ENCODE results near the gene PNKP.

The PNKP gene

GRCh38 chr19:49857061-49857837 lies 10.1 kb downstream of the PNKP start:
- no peak for DNase-seq

DNA sequence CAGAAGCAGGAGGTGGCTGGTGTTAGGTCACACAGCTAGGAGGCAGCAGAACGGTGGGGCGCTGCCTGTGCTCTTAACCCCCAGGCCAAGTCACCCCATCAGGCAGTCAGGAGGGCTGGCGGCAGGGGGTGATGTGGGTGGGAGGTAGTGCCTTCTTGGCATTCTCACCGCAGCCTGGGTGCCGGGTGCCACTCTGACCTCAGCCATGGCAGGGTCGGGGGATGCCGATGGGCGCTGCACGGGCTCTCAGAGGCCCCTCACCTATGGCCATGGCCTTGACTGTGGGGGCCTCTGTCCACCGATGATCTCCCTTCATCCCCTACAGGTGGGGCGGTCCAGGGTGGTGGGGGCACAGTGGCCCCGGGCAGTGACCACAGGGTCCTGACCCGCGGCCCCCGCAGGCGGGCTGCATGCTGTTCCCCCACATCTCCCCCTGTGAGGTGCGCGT lies 10.8 kb downstream of the PNKP start:
- DNase-seq = no peak

DNA sequence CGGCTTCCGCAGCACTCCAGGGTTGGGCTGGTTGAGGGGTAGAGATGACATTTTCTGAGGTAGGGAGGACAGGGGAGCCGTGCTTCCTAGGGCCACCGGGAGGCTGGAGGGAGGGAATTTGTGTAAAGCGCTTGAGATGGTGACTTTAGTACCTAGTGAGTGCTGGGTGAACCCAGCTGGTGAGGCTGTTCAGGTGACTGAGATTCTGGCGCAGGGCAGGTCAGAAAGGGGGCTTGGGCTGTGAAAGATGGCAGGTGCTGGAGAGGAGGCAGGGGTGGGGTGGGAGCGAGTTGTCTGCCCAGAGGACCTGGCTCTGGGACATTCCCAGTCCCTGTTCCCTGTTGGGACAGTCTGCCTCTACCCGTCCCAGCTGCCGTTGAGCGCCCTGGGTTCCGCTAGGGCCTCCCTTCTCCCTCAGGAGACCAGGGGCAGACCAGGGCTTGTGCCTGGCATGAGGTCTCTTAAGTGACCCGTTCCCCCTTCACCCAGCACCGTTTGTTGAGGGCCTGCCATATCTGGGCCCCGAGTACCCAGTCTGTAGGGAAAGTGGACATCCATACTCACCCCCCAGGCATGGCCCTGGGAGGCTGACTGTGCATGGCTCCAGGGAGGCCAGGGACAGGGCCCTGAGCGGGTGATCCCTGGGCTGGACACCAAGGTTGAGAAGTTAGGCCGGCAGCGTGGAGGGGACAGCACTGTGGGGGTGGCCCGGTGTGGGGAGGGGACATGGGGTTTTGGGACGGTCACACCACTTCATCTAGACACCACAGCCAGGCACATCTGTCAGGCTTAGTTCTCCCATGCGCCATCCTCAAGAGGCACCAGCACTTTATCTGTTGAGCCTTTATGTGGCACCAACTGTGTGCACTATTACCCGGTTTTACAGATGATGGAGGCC lies 11.5 kb downstream of the PNKP start:
- no peak for DNase-seq

DNA sequence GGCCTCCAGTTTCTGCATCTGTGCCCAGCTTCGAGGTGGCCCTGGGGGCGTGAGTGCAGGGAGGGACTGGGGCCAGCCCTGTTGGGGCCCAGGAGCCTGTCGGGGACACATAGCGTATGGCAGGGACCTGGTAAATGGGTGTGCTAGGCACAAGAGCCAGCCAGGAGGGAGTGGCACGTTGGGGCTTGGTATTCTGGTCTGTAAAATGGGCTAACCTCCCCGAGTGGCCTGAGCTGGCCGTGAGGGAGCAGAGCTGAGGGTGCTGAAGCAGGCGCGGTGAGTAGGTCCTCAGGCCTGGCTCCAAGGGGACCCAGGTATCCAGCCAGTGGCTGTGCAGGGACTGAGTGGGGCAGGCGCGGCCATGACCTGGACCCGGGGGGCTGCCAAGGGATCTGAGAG lies 12.1 kb downstream of the PNKP start:
- DNase-seq = no peak

DNA sequence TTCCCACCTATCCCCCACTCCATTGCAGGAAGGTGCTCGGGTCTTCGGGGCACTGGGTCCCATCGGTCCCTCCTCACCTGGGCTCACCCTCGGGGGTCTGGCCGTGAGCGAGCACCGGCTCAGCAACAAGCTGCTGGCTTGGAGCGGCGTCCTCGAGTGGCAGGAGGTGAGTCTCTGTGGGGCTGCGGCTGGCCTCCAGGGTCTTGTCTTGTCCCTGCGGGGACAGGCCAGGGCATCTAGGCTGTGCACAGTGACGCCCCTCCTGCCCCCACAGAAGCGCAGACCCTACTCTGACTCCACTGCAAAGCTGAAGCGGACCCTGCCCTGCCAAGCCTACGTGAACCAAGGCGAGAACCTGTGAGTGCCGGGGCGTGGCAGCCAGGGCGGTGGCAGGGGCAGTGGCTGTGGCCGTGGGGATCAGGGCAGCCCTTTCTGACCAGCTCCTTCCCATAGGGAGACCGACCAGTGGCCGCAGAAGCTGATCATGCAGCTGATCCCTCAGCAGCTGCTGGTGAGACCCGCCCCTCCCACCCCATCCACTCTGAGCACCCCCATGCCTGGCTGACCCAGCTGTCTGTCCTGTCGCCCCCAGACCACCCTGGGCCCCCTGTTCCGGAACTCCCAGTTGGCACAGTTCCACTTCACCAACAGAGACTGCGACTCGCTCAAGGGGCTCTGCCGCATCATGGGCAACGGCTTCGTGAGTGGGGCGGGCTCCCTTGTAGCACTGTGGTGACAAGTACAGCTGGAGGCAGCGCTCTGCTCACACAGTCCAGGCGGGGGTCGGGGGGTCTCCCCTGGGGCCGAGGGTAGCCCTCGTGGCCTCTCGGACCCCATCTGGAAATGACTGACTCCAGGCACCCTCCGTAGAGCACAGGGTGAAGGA lies 12.8 kb downstream of the PNKP start:
- no peak for DNase-seq

DNA sequence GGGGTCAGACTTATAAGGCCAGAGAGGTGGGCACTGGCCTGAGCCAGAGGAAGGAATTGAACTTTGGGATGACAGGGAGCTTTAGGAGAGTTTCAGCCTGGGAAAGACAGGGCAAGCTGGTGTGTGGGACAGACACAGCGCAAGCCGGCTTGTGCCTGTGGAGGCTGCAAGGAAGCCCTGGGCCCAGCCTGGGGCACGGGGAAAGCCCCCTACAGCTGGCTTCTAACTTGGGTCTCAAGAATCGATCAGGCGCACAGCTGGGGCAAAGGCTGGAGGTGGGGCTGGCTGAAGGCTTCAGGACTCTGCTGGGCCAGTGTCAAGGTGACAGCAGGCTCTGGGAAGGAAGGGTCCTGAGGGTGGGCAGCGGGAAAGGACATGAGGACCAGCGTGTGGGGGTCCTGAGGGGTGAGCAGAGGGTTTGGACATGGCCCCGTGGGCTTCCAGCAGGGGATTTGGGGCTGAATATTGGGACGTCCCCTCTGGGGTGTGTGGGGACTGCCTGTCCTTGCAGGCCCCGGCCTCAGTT lies 13.5 kb downstream of the PNKP start:
- DNase-seq = no peak

DNA sequence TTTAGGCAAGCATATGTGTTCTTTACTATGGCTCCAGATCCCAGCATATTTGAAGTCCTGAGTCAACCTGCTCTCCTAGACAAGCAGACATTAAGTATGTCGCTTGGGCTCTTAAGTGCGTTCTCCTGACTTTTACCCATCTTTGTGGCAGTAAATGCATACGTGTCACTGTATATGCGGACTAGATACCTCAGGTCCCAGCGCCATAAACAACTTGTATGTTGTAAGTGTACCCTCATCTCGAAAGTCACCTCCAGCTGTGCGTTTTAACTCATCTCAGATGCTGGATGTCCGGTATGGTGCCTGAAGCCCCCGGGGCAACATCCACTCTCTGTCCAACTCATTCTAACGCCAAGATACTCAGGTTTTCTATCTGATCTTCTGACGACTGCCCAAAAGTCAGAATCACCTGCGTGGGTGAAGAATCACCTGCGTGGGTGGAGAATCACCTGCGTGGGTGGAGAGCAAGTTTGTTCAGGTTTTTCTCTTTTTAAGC lies 14.7 kb downstream of the PNKP start:
- no peak for DNase-seq

- DNase-seq = peak in 1 of 2 experiments; percentile 20
These were observed 15.7 kb downstream of the PNKP start for GRCh38 chr19:49851456-49852259.

DNA sequence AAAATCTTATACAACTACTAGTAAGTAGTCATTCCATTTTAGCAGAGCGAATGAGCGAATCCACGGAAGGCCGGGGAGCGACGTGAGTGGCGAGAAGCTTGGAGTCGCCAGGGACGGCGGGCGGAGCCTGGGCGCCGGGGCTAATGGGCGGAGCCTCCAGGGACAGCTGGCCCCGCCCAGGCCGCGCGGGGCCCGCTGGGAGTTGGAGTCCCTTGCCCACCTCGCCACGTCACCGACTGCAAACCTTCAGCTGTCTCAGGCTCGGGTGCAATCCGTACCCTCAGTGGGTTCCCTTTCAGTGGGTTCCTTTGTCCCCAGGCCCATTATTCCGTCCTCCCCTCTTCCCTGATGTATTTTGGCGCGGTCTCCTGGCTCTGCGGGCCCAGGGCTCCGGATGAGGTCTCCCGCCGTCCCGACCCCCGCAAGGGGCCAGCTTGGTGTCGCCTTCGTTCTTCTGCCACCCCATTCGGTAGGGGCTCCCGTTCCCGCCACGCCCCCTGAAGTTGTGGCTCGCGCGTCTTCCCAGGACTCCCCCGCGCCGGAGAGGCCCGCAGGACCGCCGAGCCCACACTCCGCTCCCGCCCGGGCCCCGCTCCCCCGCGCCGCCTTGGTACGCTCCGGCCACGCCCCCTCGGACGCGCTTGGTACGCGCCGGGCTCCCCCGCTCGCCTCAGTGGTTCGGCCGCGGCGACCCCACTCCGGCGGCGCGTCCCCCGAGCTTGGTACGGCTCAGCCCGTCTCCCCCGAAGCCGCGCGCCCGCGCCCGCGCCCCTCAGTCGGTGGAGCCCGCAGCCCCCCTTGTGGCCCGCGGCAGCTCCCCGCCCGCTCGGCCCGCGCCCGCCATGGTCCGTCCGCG lies 16.7 kb downstream of the PNKP start, which contains the start of gene PTOV1:
Gene PTOV1, plus strand, starts transcription at position 673 of the 856 bp plus-strand sequence.
- DNase-seq = peak; percentile 85 to 86

- DNase-seq = no peak
These were observed 17.2 kb downstream of the PNKP start for GRCh38 chr19:49850221-49850486.

DNA sequence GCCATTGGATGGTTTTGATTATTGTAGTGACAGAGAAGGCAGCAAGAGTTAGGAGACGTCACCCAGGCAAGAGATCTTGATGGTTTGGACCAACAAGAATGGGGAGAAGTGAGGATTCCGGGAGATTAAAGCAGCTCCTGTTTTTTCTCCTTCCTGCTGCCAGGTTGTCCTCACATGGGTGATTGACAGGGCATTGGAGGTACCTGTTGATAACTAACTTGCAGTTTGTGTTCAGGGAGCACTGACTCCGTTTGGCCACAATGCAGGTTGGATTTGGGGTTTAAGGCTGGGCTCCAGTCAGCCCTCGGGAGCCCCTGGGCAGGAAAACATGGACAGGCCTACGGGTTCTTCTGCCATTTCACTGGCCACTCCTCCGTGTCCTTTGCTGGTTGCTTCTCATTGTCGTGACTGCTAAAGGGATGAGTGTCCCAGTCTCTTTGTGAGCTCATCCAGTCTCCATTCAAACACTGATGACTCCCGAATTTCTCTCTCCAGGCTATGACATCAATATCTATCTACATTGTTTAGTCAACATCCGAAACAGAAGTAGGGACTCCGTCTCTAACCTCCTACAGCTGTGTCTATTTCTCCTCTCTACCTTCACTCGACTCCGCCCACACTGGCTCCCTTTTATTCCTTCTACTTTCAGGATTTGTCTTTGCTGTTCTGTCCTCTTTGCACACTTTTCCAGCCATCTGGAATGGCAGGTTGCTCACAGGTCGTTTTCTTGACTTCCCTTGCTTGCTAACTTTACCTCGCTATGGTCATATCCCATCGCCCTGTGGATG lies 17.7 kb downstream of the PNKP start:
- no peak for DNase-seq

- DNase-seq = no peak
These were observed 18.4 kb downstream of the PNKP start for GRCh38 chr19:49848938-49849337.

DNA sequence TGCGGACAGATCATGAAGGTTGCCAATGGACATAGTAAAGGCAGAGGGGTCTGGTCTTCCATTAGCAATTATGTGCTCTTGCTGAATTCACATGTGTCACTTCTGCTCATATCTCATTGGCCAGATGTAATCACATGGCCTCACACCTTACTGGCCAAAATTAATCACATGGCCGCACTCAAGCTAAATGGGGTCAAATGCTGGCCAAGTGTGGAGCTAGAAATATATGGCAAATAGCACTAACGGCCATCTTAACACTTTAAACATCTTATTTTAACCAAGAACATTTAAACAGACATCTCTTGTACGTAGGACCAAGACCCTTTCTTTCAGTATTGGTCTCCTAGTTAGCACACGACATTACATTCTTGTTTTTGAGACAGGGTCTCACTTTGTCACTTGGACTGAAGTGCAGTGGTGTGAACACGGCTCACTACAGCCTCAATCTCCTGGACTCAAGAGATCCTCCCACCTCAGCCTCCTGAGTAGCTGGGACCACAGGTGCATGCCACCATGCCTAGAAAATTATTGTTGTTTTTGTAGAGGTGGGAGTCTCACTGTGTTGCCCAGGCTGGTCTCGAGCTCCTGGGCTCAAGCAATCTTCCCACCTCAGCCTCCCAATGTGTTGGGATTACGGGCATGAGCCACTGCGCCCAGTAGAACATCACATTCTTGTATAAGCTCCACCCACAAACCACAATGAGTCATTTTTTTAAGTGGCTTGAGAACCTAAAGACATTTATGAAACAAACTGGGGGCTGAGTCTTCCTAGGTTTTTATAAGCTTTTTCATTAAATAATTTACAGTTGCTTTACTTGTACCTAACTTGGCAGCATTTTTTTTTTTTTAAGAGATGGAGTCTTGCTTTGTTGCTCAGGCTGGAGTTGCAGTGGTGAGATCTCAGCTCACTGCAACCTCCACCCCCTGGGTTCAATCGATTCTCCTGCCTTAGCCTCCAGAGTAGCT lies 19.4 kb downstream of the PNKP start:
- peak; percentile 59 to 65 for DNase-seq

GRCh38 chr19:49846408-49846807 lies 21.0 kb downstream of the PNKP start:
- DNase-seq = no peak

DNA sequence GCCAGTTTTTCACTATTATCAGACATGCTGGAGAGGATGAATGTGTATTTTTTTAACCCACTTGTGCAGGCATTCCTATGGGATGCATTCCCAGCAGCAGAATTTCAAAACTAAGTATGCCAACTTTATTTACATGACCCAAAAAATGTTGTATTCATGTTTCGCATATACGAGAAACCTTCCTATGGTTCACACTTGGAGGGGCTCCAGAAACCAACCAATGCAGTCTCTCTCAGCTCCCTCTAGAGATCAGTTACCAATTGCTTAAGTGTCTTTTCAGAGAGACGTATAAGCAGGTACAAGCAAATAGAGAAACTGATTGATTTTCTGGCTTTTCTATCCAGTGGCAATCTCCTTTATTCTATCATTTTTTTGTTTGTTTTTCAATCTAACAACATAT lies 22.0 kb downstream of the PNKP start:
- no peak for DNase-seq

DNA sequence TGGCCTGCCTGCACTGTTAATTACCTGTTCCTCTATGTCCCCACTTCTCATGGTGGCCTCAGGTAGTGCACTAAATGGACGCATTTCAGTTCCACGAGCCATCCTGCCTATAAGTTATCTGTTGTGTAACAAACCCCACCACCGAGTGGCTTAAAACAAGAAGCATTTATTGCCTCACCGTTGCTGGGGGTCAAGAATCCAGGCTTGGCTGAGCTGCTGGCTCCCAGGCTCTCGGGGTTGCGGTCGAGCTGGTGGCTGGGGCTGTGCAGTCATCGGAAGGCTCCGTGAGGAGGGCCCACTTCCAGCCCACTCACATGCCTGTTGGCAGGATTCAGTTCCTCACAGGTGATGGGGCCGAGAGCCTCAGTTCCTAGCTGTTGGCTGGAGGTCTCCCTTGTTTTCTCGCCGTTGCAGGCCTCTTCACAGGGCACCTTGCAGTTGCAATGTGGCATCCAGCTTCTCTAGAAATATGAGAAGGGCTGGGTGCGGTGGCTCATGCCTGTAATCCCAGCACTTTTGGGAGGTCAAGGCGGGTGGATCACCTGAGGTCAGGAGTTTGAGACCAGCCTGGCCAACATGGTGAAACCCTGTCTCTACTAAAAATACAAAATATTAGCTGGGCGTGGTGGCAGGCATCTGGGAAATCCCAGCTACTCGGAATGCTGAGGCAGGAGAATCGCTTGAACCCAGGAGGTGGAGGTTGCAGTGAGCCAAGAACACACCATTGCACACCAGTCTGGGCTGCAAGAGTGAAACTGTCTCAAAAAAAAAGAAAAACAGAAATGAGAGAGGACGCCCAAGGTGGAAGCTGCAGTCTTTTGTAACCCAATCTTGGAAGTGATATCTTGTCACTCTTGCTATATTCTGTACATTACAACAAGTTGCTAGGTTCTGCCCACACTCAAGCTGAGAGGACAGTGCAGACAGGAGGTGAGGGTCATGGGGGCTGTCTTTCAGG lies 23.0 kb downstream of the PNKP start:
- DNase-seq = no peak

- DNase-seq = no peak
These were observed 24.1 kb downstream of the PNKP start for GRCh38 chr19:49843265-49843664.
